SK-N-SH treated with all-trans-retinoic acid at 6 μM for 48 hours (cell line): Measurements from ENCODE around the gene COG6.

ENCODE experiments used
- ARNTL ChIP-seq: fragments of 450-650 bp; formaldehyde crosslinking; IDR thresholded peaks from 2 replicates; pipeline ENCODE4 v1.5.0; 2020; ENCODE audit warnings: low read depth, mild to moderate bottlenecking, moderate library complexity, borderline replicate concordance
- CSRNP3 ChIP-seq: fragments of 250-450 bp; sonication (Bioruptor Pico); IDR thresholded peaks from 2 replicates; pipeline ENCODE4 v1.5.1; 2021; ENCODE audit warnings: mild to moderate bottlenecking, moderate library complexity
- GLIS3 ChIP-seq: fragments of 250-450 bp; sonication (Bioruptor Pico); IDR thresholded peaks from 2 replicates; pipeline ENCODE4 v1.5.0; 2020; ENCODE audit warnings: mild to moderate bottlenecking, moderate library complexity
- PATZ1 ChIP-seq: fragments of 250-450 bp; sonication (Bioruptor Pico); IDR thresholded peaks from 2 replicates; pipeline ENCODE4 v1.8.0; 2020; ENCODE audit warnings: mild to moderate bottlenecking, moderate library complexity, borderline replicate concordance
- RARB ChIP-seq: fragments of 250-450 bp; sonication (Bioruptor Pico); IDR thresholded peaks from 2 replicates; pipeline ENCODE4 v1.8.0; 2021; ENCODE audit warnings: mild to moderate bottlenecking, moderate library complexity
- TOX ChIP-seq: fragments of 250-450 bp; sonication (Bioruptor Pico); IDR thresholded peaks from 2 replicates; pipeline ENCODE4 v1.8.0; 2021; ENCODE audit warnings: mild to moderate bottlenecking, moderate library complexity, borderline replicate concordance
- TSHZ2 ChIP-seq: fragments of 250-450 bp; sonication (Bioruptor Pico); IDR thresholded peaks from 2 replicates; pipeline ENCODE4 v1.5.0; 2020; ENCODE audit warnings: mild to moderate bottlenecking, moderate library complexity
- ZFP30 ChIP-seq: fragments of 450-650 bp; formaldehyde crosslinking; IDR thresholded peaks from 2 replicates; pipeline ENCODE4 v1.5.0; 2022; ENCODE audit warnings: mild to moderate bottlenecking, moderate library complexity

- no peak for TF ChIP-seq GLIS3
- no peak for TF ChIP-seq TOX
- TF ChIP-seq PATZ1 (CRISPR knock-in tag), result no peak
- no peak for TF ChIP-seq ARNTL (CRISPR knock-in tag)
- TF ChIP-seq TSHZ2 (CRISPR knock-in tag), result no peak
- TF ChIP-seq ZFP30 (CRISPR knock-in tag), result no peak
- no peak for TF ChIP-seq CSRNP3 (CRISPR knock-in tag)
- TF ChIP-seq RARB (CRISPR knock-in tag), result no peak
These were observed 121.6 kb downstream of the COG6 start for GRCh38 chr13:39777021-39777420.
